ENCODE results near the gene CNOT10. TPM values are rescaled to one million over a fixed set of nuclear protein-coding genes. Genes with fewer than 3 reads are reported as not detected.
"Not testable (repeated sequence)": the region's sequence is repeated elsewhere in the genome, so short reads cannot be mapped to it uniquely, and the experiment has no call there.

Gene CNOT10
- total RNA-seq, 1 donor from 2014 or later = 15.5 TPM

DNA sequence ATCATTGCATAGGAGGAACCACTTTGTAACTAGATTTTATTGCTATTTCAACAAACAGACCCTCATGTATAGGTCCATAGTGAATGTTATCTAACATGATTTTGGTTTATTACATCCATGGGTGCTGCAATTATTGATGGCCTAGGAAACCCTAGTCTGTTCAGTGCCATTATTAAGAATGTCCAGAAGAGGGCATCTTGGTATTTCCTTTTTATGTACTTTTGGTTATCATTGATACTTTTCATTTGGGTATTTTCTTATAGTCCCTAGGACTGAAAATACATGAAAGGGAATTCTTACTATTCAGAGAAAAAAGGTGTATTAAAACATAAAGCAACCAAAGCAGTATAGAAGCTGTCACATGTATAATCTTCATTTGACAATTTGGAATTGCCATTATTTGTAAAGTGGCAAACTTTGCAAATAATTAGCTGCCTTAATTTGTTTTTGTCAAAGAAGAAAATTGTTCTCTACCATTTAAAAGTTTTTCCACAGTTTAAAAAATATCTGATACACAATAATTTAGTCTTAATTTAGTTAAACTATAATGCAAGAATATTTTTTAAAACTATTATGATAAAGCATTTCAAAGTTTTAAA, 48.7 kb downstream of the CNOT10 start:
- intact Hi-C loops (cut with micrococcal nuclease) = loop anchor here (5.0 kb wide), 1 partner anchor 199 kb away; no protein-coding TSS in a partner anchor
- no peak for ATAC-seq
- DNase-seq = no peak

DNA sequence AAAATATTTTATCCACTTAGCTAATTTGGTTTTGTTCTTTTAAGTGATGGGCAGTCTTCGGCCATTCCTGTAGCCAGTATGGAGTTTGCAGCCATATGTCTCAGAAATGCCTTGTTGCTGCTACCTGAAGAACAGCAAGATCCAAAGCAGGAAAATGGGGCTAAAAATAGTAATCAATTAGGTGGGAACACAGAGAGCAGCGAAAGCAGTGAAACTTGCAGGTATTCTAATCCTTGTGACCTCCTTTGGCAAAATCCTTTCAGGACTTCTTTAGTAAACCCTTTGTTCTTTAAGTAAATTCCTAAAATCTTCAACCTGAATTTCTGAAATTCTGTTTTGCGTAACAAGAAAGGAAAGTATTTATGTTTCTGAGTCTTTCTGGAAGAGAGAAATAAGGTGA, 49.8 kb downstream of the CNOT10 start:
- ATAC-seq (no peak), DNase-seq (no peak)
- intact Hi-C loops (cut with micrococcal nuclease) = loop anchor here (5.0 kb wide), 1 partner anchor 198 kb away; no protein-coding TSS in a partner anchor

DNA sequence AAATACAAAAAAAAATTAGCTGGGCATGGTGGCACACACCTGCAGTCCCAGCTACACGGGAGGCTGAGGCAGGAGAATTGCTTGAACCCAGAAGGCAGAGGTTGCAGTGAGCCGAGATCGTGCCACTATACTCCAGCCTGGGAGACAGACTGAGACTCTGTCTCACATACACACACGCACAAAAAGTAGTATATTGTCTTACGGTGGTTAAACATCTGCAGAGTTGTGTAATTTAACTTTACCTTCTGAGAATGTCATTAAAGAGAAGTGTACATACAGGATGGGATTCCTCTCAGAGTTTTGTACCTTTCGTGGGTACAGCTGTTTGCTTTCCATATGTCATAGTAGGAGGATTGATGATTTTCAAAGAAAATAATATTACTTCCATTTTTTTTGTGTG, 58.5 kb downstream of the CNOT10 start:
- intact Hi-C loops (cut with micrococcal nuclease); ATAC-seq; DNase-seq: not testable (repeated sequence)

DNA sequence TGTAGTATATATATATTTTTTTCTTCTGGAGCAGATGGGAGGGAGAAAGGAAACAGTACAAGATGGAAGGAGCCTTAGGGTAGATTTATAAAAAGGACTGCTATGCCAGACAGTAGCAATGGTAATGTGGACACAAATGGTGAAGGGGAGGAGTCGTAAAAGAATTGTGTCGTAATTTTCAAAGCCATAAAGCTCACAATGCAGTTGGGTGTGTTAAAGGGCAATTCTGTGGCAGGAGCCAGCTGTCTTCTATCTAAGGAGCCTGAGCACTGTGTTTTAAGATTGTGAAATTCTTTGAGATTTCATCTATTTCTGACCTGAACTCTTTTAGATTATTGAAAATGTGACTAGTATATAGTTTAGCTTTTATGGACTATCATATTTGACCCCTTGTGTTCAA, 58.9 kb downstream of the CNOT10 start:
- intact Hi-C loops (cut with micrococcal nuclease) = no loop called here
- no peak for DNase-seq
- ATAC-seq = no peak

DNA sequence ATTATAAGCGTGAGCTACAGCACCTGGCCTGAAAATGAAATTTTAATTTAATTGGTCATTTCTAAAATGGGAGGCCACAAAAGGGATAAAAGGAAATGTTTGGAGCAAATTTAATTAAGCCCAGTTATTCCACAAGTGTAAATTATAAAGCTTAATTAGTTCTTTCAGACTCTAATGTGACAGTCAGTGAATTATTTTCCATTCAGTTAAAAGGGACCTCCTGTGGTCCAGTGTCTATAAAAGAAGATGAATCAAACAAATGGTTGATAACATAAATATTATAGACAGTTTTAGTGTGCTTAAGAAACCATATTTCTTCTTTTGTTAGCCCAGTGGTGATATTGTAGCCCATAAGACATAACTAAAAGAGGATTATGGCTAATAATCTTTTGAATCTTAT, 66.4 kb downstream of the CNOT10 start:
- intact Hi-C loops (cut with micrococcal nuclease) = no loop called here
- no peak for ATAC-seq
- DNase-seq = no peak

DNA sequence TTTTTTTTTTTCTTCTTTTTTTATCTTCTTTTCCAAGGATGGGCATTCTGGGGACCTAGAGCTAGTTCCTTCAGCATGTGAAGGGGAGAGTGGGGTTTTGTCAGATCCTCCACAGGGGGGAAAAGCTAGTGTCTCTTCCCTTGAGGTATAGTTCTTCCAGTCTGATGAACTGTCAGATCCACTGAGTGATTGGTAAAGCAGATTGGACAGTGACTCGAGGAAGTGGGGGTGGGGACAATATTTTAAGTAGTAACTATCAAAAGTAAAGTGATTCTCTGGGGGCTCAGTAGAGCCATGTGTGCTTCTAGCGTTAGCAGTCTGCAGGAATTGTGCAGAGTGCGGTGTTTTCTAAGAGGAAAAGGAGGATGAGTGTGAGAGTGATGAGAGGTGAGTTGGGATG, 70.8 kb downstream of the CNOT10 start:
- DNase-seq (no peak), ATAC-seq (no peak)
- intact Hi-C loops (cut with micrococcal nuclease) = no loop called here

DNA sequence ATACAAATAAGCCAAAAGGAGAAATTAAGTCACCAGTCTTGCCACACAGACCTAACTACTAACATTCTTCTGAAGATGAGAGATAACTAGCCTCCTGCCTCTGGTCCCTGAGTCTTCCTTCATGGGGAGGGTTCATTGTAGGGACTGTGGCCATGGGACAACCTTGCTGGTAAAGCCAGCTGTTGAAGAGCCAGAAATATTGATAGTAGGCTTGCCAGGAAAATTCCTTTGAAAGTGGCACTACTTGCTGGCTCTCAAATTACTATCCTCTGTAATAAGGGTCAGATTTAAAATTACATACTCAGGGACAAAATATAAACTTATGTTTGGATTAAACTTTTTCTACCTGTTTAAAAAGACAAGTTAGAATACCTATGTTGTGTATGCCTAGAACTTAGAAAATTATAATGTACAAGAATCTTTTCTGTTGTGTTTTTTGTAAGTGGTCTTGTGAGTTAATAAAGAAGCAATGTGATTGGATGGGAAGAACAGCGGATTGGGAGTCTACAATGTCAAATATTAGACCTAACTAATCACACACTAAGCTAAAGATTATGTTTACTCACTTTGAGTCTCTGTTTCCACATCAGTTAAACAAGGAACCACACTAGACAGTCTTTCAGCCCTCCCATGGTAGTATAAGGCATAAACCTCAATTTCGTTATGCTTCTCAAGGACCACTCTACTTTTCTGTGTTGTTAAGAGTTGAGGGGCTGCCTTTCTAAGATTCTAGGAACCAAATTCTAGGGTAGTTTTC, 72.8 kb downstream of the CNOT10 start:
- peak; percentile 82 for ATAC-seq
- intact Hi-C loops (cut with micrococcal nuclease) = no loop called here
- no peak for DNase-seq

DNA sequence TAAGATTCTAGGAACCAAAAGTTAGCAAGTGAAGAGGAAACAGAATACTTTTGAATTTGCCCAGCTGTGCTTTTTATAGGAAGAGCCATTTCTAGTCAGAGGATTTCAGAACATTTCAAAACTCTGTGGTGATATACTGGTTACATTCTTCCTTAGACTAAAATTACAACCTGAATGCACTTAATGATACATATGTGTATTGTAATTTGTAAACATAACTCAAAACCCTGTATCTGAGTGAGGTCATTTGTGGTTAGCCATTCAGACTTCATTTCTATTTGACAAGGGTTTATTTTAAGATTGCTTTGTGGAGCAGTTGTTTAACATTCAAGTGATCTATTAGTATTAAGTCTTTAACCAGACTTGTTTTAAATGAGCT, 73.4 kb downstream of the CNOT10 start:
- no peak for DNase-seq

DNA sequence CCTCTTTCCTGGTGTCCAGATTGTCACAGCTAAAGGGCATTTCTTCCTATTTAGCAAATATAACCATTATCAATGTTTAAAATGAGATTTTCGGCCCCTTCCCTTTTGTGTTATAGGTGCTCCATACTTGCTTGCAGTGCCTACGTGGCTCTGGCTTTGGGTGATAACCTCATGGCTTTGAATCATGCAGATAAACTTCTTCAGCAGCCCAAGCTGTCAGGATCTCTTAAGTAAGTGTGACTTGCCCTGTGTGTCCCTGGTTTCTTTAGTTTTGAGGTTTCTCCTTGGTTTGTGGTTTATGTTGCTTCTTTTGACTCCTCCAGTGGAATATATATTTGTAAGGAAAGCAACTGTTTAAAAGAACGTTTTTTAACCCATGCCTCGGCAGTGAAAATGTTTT, 74.4 kb downstream of the CNOT10 start:
- no peak for ATAC-seq

More for the DNA sequence above, 73.4 kb downstream of the CNOT10 start:
- intact Hi-C loops (cut with micrococcal nuclease) = no loop called here
- no peak for ATAC-seq

DNA sequence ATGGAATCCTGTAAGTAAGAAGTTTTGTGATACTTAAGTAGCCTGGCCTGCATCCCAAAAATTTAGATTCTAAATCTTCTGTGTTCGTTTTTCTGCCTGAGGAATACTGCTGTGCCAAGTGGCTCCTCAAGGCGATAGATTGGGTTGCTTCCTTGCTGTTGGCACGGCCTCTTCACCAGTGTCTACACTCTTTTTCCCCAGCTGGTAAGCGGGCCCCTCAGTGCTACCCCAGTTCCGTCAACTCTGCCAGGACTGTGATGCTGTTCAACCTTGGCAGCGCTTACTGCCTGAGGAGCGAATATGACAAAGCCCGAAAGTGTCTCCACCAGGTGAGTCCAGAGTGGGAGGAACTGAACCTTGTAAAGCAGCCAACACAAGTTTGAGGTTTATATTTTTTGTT, 79.5 kb downstream of the CNOT10 start:
- no peak for ATAC-seq
- no peak for DNase-seq
- intact Hi-C loops (cut with micrococcal nuclease) = no loop called here

More for the DNA sequence above, 74.4 kb downstream of the CNOT10 start:
- intact Hi-C loops (cut with micrococcal nuclease) = no loop called here
- no peak for DNase-seq

DNA sequence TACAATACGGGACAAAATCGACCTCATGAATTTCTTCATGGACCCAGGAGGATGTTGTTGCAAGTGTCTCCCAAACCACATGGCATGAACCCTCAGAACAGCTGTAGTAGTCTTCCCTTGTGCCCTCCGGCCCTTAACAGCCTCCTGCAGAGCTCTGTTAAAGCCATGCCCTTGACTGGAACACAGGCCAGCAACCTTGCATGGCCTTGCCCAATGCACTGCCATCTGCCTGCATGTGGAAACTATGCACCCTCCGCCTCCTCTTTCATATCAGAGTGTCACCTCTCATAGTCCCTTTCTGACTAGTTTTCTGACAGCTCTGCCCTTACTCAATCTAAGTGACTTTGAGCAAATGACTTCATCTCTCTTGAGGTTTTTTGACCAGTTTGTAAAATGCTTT, 93.4 kb downstream of the CNOT10 start:
- DNase-seq (no peak), ATAC-seq (no peak)
- intact Hi-C loops (cut with micrococcal nuclease) = no loop called here

DNA sequence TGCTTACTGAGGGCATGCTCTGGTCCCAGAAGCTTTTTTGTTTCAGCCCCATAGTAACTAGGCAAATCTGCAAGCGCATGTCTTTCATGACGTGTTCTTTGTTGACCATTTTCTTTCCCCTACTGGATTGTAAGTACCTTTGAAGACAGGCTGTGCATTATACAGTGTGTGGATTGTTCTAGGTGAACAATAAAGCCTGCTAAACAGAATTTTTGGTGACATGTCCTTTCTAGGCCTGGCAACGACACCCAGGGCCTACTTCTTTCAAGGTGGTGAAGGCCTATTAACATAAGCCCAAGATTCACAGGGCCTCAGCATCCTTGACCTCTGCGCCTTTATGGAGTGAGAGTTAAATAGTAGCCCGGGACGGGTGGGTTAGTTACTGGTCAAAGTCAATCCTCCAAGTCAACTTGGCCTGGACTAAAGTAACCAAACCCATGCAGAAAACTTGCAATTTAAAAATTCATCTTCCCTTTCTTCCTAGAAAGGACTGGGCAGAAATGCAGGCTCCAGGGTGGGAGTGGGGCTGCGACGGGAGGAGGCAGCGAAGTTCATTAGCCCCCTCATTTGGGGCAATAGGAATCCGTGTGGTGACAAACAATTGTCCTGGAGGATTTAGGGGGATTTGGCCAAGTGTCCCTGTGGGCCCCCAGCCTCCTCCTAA, 95.2 kb downstream of the CNOT10 start:
- no peak for DNase-seq
- intact Hi-C loops (cut with micrococcal nuclease) = no loop called here
- no peak for ATAC-seq

DNA sequence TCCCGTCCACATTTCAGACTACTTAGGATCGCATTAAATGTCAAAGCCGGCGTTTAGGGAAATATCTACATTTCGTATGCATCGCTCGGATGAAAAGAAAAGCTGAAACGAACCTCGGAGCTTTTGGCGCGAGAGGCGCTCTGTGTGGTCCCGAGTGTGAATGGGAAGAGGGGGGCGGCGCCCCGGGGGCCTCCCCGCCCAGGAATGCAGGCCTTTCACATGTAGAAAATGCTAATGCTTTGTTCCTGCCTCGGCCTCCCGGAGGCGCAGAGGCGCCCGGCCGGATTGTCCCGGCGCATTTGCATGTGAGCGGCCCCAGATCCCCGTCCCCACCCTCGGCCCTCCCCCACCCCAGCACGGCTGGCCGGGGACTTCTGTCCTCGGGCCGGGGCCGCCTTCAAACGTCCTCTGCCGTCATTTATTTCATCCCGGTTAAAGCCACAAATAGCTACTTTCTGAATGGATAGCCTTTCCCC, 95.8 kb downstream of the CNOT10 start:
- intact Hi-C loops (cut with micrococcal nuclease) = no loop called here
- peak; percentile 55 for DNase-seq
- peak; percentile 68 for ATAC-seq

DNA sequence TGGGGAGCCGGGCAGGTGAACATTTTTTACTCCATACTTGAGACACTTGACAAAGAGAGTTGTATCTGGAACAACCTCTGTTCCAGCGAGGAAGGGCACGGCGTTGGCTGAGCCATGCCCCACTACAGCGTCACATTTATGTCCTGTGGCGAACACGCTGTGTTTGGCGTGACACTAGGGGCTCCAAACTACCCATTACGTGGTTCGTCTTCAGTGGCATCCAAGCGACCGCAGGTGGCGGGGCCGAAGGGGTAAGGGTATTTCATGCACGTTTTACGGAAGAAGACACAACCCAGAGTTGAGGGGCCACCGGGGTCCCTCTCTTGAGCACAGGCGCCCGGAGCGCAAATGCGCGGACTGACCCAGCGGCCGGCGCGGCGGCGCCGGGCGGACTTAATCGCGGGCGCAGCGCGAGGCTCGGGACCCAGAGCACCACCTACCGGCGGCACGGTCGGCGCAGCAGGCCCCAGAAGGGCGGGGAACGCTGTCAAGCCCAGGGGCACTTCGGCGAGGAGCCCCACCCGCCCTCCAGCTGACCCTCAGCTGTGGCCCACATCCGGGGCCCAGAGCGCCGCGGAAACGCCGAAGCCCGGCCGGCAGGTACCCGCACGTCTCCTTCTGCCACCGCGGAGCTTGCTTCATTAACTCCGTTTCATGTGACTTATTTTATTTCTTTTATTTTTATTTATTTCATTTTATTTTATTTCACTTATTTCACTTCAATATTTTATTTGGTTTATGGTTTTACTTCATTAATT, 96.4 kb downstream of the CNOT10 start:
- DNase-seq (peak; percentile 88), ATAC-seq (peak; percentile 97)
- intact Hi-C loops (cut with micrococcal nuclease) = no loop called here

DNA sequence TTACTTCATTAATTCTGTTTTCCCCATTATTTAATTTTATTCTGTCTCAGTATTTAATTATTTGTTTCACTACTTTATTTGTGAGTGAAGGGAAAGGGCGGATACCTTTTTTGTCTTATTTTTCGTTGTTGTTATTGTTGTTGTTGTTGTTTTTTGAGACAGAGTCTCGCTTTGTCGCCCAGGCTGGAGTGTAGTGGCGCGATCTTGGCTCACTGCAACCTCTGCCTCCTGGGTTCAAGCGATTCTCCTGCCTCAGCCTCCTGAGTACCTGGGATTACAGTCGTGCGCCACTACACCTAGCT, 96.9 kb downstream of the CNOT10 start:
- DNase-seq; intact Hi-C loops (cut with micrococcal nuclease); ATAC-seq: not testable (repeated sequence)

DNA sequence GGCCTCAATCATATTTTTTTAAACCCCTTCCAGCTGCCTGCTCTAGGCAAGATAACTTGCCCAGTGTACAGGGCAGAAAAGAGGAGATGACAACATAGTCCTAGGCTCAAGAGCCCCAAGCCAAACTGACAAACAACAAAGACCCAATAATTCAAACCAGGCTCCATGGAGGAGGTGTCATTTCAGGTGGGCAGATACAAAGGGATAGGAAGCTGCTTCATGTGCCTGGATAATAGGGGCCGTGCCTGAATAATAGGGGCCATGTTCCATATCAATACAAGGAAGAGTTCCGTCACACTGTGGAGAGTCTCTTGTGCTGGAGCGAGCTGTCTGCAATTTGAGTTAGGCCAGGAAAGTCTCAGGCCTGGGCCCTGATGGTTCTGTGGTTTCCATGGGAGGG, 97.4 kb downstream of the CNOT10 start:
- intact Hi-C loops (cut with micrococcal nuclease) = no loop called here
- ATAC-seq (no peak), DNase-seq (no peak)

DNA sequence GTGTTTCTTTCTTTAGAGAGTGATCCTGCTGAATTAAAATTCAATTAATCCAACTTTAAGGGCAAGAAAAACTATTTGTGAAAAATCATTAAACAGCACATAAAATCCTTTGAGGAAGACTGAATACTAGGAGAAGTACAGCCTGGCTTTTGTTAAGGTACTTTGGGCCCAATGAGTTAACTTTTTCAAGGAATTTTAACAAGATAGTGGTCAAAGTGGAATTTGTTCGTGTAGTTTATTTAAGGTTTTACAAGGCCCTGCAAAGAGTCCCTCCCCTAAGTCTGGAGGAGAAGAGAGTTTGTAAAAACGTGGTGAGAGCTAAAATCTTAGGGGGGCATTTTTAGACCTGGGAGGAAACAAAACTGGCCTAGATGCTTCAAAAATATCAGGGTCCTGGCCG, 106.8 kb downstream of the CNOT10 start:
- intact Hi-C loops (cut with micrococcal nuclease) = no loop called here
- ATAC-seq (no peak), DNase-seq (no peak)

DNA sequence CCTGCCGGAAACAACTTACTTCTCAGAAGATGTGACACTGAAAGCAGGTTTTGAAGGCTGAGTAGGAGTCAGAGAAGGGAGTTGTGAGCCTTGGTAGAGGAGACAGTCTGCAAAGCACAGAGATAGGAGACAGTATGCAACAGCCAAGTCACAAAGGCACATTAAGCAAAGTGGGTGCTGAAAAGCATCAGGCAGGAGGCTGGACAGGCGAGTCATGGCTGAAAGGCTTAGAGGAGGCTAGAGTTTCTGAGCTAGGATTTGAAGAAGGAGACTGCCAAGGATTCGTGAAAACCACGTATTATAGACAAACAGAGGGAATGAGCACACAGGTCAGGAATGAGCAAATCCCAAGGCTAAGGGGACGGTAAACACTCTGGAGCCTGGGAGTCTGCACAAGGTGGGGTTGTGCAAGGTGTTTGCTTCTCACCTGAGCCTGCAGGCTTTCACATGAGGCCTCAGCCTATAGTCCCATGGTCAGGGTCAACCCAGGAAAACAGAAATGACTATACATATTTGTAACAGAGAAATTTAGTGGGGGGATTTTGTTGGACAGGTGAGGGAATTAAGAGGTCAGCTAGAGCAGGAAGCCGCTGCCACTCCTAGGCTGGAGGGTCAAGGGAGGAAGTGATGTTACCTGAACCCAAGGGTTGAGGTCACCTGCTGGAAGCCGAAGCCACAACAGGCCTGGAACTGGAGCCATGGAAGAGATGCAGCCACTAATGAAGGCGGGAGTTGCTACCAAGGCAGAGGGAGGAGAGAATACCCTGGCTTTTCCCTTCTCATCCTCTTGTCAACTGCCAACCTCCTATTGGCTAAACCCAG, 109.7 kb downstream of the CNOT10 start:
- intact Hi-C loops (cut with micrococcal nuclease) = no loop called here
- no peak for ATAC-seq
- DNase-seq = no peak

DNA sequence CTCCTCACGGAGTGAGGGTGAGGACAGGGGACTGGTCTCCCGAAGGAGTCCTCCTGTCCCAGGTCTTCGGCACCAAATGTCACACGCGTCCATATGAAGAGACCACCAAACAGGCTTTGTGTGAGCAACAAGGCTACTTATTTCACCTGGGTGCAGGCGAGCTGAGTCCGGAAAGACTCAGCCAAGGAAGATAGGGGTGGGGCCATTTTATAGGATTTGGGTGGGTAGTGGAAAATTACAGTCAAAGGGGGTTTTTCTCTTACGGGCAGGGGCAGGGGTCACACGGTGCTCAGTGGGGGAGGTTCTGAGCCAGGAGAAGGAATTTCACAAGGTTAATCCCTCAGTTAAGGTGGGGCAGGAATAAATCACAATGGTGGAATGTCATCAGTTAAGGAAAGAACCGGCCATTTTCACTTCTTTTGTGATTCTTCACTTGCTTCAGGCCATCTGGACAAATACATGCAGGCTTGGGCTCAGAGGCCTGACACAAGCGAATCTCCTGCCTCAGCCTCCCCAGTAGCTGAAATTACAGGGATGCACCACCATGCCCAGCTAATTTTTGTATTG, 111.5 kb downstream of the CNOT10 start:
- DNase-seq; intact Hi-C loops (cut with micrococcal nuclease); ATAC-seq: not testable (repeated sequence)
